Dermis blood vessel endothelial cell (primary cell): ENCODE data around the gene PSME4. TPM values are rescaled to one million over a fixed set of nuclear protein-coding genes. Genes with fewer than 3 reads are reported as not detected.
A peak's percentile ranks its signal among the peaks of the same experiment; 100 is the strongest.
"Not testable (repeated sequence)": the region's sequence is repeated elsewhere in the genome, so short reads cannot be mapped to it uniquely, and the experiment has no call there.

Experiments
- DNase-seq: peaks from one replicate; pipeline ENCODE4 v3.0.0; 2010
- total RNA-seq: library from RNA; depleted of rRNA; stranded (reverse); fragments of >200 nt; gene quantifications from 2 replicates; pipeline ENCODE4 v1.2.3, GENCODE V29; 2014

Gene PSME4
- total RNA-seq, 1 donor from 2014 or later, result 30.0 TPM

- DNase-seq, result not testable (repeated sequence)
These were observed 129.1 kb downstream of the PSME4 start for GRCh38 chr2:53841651-53842050.

- no peak for DNase-seq
These were observed 130.2 kb downstream of the PSME4 start for GRCh38 chr2:53840580-53840979.

DNA sequence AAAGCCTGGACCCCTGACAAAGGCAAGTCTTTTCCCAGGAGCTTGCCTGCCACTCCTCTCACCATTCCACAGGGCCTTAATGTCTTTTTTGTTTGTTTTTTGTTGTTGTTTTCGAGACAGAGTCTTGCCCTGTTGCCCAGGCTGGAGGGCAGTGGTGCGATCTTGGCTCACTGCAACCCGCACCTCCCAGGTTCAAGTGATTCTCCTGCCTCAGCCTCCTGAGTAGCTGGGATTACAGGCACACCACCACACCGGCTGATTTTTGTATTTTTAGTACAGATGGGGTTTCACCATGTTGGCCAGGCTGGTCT is 140.9 kb downstream of the PSME4 start:
- DNase-seq, result not testable (repeated sequence)

DNA sequence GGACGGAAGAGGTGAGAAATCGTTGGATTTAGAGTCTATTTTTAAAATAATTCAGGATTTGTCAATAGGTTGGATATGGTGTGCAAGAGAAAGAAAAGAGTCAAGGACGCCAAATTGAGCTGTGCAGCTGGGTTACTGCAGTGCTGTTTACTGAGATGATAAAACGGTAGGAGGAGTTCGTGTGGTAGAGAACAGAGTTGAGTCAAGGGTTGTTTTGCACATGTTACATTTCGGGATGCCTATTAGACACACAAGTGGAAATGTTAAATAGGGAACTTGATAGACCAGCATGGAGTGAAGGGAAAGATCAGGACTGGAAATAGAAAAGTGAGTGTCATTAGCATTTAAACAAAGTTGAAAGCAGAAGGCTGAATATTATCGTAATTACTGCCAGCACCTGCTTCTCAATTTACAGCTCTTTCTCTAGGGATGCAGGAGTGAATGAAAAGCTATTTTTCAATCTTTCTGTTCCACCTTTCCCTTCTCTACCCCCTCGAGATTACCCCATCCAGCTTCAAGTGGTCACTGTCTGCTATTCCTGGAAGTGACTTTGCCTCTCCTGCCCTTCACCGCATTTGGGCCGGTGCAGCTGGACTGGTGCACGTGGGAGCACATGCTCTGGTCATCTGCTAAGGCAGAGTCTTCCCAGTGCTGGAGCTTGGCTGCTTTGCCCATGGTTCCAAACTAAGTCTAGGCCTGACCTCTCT is 141.4 kb downstream of the PSME4 start:
- no peak for DNase-seq

DNA sequence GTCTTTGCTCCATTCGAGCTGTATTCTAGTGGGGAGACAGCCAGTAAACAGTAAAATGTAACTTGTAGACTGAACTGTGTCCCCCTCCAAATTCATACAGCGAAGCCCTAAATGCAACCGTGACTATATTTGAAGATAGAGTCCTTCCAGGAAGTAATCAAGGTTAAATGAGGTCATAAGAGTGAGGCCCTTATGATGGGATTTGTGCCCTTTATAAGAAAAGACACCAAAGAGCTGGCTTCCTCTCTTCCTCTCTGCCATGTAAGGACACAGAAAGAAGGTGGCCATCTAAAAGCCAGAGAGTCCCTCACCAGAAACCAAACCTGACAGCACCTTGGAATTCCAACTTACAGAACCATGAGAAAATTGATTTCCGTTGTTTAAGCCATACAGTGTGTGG is 142.5 kb downstream of the PSME4 start:
- no peak for DNase-seq

DNA sequence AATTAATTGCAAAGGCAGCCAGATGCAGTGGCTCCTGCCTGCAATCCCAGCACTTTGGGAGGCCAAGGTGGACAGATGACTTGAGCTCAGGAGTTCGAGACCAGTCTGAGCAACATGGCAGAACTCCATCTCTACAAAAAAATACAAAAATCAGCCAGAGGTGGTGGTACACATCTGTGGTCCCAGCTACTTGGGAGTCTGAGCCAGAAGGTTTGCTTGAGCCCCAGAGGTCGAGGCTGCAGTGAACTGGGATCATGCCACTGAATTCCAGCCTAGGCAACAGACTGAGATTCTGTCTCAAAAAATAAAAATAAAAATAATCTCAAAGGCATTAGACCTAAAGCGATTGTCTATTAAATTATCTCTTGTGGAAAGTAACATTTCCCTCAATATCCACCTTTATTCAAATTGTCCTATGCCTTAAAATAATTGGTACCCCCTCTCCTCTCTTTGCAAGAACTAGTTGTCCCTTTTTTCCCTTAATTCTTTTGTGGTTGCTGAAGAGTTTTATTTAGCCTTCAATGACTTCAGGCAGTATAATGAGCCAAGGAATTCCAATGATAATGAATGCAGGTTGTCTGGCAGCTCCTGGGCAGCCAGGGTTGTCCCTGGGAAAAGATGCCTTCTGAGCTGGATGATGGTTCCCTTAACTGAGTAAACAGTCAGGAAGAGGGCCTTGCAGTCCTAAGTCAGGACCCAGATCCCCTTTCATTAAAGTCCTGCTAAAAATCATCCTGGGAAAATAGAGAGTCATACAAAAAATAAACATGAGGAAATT is 143.2 kb downstream of the PSME4 start:
- DNase-seq, result no peak

DNA sequence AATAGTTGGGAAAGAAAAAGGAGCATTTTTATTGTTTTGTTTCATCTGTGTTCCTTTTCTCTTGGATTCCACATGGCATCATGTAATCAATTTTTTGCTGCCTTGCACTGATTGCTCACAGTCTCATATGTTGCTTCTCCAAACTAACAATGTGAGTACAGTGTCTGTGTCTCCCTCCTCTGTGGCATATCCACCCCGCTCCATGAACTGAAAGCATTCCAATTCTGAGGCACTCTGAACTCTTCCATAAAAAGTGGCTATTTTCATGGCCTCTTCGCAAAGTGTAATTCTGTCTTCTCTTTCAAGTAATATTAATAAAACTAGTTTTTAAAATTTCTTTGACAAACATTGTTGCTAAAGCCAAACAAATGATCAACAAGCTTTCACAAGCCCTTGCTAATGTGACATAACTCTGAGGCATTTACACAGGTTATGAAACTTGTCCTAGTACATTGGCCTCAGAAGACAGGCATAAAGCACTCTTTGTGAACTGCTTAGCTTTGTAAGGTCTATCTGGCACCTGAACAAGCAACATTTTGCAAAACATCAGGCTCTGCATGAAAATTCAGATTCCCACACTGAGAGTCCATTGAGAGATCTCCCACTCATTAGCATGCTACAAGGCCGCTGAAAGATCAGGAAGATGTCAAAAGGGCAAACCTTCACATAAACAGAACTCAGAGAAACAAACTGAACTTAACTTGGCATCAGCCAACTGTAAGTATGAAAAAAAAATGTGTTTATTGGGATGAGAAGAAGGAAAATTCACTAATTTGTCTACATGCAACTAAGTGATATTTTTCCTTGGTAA is 144.0 kb downstream of the PSME4 start:
- DNase-seq, result no peak

DNA sequence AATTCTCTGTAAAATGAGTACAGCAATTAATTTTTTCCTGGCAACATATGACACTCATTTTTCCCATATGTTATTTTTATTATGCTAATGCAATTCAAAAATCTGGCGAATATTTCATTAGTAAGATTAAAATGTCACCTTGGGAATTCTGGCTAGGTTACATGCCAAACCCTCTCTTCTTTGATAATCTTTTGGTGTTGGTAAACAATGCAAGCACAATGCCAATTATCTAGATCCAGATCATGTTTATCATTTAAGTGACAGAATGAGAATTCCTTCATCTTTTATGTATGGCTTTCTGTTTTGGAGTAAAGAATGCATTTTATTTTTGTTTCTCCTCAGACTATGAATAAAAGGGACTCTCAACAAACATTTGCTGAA is 144.8 kb downstream of the PSME4 start:
- DNase-seq, result no peak

GRCh38 chr2:53823639-53824038 is 147.2 kb downstream of the PSME4 start:
- DNase-seq, result peak; percentile 9

DNA sequence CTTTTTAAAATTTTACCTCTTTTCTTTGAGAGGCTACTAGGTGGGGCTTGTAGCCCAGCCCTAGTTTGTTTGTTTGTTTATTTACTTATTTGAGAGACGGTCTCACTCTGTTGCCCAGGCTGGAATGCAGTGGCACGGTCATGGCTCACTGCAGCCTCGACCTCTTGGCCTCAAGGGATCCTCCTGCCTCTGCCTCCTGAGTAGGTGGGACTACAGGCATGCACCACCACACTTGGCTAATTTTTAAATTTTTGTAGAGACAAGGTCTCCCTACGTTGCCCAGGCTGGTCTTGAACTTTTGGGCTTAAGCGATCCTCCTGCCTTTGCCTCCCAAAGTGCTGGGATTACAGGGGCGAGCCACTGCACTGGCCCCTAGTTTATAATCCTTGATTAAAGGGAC is 149.0 kb downstream of the PSME4 start:
- DNase-seq, result no peak

DNA sequence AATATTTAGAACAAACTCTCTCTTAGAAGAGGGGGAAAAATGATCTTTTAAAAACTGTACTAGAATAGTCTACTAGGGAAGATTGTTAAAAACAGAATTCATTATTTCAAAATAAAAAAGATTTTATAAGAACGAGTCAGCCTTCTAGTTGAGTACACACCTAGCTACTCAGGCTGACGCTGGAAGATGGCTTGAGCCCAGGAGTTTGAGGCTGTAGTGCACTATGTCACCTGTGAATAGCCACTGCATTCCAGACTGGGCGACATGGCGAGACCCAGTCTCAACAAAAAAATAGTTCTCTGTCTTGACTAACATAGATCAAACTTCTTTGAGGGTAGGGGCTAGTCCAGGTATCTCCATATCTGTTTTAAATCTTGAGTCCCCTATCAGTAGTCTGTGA is 150.1 kb downstream of the PSME4 start:
- no peak for DNase-seq

GRCh38 chr2:53820048-53820447 is 150.7 kb downstream of the PSME4 start:
- DNase-seq, result no peak

DNA sequence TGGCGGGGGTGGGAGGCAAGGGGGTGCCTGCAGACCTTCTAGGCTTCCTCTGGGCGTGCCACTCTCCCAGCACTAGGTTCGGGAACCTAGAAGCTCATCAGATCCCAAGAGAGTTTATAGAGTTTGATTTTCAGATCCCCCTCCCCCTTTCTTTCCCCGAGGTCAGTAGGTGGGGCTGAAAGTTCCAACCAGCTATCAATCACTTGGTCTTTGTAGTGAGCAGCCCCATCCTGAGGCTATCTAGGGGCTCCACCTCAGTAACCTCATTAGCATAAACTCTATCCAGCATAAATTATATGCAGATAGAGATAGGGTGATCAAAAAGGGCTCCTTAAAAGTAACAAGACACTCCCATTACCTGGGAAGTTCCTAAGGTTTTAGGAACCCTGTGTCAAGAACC is 151.2 kb downstream of the PSME4 start:
- DNase-seq, result no peak

DNA sequence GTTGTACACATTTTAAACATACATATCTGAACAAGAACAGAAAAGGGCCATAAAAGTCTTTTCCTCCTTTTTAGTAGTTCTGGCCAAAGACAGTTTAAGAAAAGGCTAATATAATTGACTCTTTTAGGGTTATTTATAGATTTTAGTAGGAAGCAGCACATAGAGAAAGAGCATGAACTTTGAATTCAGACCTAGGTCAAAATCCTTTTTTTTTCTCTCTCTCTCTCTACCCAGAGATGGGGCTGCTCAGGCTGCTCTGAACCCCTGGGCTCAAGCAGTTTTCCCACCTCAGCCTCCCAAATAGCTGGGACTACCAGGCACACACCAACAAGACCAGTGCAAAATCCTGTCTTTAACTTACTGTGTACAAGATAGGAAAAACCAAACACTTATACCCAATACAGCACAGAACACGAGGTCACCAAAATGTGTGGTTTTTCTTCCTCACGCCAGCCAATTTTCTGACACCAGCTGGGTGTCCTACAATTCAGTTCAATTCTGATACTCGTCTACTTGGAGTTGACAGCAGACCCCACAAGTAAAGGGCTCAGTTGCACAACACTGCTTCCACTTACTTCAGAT is 151.8 kb downstream of the PSME4 start:
- no peak for DNase-seq

Other genes starting within 250 kb of the PSME4 start
- gene CHAC2, start 203.2 kb downstream of the PSME4 start, total RNA-seq, result 12.5 and 14.1 TPM in 2 replicates
- gene ASB3, start 184.0 kb downstream of the PSME4 start, total RNA-seq, result 28.6 and 30.9 TPM in 2 replicates
- gene ERLEC1, start 183.9 kb downstream of the PSME4 start, total RNA-seq, result 105 and 114 TPM in 2 replicates
- gene GPR75, start 111.0 kb downstream of the PSME4 start, total RNA-seq, result 1.6 and 1.9 TPM in 2 replicates
- gene ACYP2, start 144.6 kb upstream of the PSME4 start, total RNA-seq, result 8.2 and 9.4 TPM in 2 replicates